HG03135 (cell line): Measurements from ENCODE around the gene ZIC4.

Experiments used
- ATAC-seq: cut with Tn5 transposase; IDR thresholded peaks from one replicate; pipeline ENCODE4 v1.9.1; 2021; ENCODE audit warnings: mild to moderate bottlenecking, moderate library complexity; ENCODE audit not compliant: unreplicated experiment

ZIC4 gene

DNA sequence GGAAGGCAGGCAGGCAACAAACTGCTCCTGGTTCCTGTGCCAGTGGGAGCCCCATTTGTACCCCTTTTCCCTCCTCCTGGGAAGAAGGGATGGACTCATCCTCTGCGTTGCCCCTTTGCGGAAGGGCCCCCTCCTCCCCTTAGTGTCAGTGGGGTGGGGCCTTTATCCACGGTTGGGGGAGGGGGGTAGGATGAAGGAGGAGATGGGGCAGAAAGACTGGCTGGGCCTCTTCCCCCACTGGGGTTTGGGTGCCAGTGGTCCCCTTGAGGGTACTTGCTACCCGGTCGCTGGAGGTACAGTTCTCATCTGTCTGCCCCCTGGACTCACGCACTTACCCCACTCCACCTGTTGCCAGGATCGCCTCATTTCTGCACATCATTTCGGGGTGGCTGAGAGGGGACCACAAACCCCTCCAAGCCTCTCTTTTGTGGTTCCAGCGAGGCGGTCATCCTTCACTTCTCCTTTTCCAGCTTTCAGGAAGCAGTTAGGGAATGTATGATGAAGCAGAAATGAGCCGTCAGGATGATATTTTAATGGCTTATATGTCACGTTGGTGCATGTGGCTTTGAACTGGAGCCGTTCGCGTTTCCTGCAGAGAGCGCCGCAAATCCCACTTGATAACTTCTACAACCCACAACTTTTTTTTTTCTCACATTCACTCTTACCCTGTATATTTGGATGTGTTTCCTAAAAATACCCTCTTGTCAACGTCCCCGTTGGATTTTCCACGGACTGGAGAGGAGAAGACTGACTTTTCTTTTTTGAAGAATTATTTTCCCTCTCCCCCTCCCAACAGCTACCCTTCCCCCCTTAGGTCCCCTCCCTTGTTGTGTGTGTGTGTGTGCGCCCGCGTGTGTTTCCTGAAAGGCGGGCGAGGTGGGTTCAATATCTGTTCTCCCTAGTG is at the start of gene ZIC4:
ZIC4 (minus strand) TSS at position 516 of the 904 bp plus-strand sequence. CDS start 3,746 bp downstream, outside the sequence.
- no peak for ATAC-seq

DNA sequence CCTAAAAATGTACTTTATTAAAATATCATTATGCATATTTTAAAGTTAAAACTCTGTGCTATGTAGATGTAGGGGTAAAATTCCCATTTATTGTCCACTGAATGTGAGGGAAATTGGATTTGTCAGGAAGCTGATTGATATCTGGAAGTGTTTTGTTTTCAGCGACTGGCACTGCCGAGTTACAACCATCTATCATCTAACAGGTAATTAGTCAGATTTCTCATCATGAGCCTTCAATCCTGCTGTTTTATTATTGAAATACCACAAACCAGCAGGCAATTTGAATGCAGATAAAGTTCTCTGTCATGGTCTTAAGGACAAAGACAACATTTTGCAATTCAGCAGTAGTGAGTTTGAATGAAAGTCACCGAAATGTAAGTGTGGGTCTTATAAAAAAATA is 43.3 kb upstream of the ZIC4 start:
- no peak for ATAC-seq

- no peak for ATAC-seq
Observed at GRCh38 chr3:147447224-147447623, 40.9 kb upstream of the ZIC4 start.

DNA sequence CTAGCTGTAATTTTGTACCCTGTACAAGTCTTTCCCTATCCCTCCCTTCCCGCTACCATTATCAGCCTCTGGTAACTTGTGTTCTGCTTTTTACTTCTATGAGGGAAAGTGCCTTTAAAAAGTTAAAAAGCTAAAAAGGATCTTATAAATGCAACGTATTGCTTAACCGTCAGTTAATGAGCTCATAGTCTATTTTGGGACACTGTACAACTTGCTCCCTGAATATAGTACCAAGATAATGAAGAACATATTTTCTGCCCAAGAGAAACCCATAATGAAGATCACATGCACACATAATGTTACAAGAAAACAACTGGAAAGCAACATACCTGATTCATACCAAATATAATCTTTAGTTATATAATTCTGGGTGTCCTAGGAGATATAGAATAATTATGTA is 25.4 kb upstream of the ZIC4 start:
- no peak for ATAC-seq

DNA sequence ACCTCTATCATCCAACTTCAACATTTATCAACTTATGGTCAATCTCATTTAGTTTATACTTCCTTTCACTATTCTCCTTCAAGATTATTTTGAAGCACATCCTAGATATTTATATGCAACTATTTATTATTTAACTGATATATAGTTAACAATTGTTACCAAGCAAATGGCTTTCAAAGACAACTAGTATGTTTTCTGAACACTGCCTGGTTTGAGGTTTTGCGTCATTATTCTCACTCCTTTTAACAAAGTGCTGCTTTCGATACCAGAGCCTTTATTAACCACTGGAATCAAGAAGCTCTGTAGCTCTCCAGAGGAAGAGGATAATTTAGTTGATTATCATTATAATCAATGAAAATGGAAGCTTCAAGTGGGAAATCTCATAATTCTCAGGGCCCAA is 22.4 kb upstream of the ZIC4 start:
- ATAC-seq: no peak

GRCh38 chr3:147428326-147428725 is 22.0 kb upstream of the ZIC4 start:
- ATAC-seq: no peak

- no peak for ATAC-seq
Observed at GRCh38 chr3:147427746-147428145, 21.4 kb upstream of the ZIC4 start.

- ATAC-seq: no peak
Observed at GRCh38 chr3:147426931-147427330, 20.6 kb upstream of the ZIC4 start.

- no peak for ATAC-seq
Observed at GRCh38 chr3:147425388-147425850, 19.1 kb upstream of the ZIC4 start.

GRCh38 chr3:147424581-147425387 is 18.4 kb upstream of the ZIC4 start:
- no peak for ATAC-seq

DNA sequence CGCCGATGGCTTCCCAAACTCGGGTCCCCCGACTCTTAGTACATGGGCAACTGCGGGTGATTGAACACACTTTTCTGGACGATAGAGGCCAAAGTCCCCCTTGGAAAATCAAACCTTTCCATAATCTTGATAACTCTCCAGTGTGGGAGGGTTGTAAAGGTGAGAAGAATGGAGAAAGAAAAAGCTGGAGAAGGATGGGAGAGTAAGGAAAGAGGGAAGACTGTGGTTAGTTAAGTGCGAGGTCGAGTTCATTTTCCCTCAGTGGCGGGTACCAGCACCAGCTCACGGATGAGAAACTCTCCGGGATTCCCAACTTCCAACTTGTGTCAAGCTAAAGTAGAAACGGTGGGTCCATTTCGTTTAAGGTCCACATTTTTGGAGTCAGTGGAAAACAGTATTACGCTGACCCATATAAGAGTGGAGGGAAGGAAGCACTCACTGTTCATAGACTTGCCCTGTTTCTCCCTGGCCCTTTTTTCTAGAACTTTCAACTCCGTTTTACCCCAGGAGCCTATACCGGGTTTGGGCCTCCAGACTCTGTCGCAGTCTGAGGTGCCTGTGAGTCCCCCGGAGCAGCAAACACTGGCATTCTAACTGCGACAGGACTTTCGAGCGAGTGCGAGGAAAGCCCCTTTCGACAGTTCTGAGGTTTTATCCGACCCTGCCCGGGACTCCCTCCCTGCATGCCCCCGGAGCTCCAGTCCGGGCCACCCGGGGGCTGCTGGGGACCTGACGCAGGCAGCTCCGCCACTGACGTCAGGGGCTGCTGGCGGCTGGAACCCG is 17.6 kb upstream of the ZIC4 start:
- no peak for ATAC-seq

DNA sequence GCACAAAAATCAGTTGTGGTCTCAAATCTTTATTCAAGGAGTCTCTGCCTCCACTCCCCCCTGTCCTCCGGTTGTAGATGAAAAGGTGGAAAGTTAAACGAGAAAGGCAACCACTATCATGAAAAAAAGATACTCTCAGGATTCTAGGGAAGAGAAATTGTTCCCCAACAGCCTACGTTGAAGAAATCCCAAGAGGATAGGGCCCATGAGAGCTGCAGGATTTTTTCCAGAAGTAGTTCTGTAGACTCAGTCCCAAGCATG is 17.1 kb upstream of the ZIC4 start:
- ATAC-seq: no peak

DNA sequence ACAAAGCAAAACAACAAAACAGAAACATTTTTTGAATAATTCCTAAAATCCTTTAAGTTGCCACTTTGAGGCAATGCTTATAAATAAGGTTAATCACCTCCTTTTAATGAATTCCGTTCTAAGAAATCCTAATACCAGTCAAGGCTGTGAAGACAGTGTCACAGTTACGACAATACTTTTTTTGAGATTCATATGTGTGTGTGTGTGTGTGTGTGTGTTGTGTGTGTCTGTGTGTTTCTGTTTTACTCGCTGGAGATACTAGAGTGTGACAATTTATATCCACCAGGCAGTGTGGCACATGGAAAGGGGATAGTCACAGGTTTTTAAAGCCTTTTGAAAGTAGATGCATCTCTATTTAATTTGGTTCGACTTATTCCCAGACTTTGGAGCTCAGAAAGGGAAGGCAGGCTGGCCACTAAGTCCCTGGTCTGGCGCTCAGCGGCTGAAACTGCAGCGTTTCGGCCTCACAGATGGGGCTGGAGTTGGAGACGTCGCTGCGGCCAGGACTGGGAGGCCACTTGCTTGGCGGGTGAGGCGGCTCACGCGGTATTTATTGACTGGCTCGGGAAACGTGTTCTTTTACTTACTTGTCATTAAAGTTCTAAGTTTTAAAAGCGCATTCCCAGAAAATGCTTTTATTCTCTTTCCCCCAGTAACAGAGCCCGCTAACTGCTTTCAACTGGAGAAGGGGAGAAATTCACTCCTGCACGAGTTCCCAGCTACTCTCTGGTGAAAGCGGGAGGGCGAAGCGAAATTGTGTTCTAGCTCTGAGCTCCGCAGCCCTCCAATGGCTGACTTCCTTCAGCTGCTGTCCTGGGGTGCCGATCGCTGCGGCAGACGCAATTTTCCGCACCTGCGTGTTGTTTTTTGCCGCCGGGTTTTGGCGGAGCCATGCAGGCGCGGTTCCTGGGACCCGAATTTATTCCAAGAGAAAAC is 16.5 kb upstream of the ZIC4 start:
- ATAC-seq: no peak

- no peak for ATAC-seq
Observed at GRCh38 chr3:147422196-147422595, 15.9 kb upstream of the ZIC4 start.

- no peak for ATAC-seq
Observed at GRCh38 chr3:147421184-147421912, 15.0 kb upstream of the ZIC4 start.

DNA sequence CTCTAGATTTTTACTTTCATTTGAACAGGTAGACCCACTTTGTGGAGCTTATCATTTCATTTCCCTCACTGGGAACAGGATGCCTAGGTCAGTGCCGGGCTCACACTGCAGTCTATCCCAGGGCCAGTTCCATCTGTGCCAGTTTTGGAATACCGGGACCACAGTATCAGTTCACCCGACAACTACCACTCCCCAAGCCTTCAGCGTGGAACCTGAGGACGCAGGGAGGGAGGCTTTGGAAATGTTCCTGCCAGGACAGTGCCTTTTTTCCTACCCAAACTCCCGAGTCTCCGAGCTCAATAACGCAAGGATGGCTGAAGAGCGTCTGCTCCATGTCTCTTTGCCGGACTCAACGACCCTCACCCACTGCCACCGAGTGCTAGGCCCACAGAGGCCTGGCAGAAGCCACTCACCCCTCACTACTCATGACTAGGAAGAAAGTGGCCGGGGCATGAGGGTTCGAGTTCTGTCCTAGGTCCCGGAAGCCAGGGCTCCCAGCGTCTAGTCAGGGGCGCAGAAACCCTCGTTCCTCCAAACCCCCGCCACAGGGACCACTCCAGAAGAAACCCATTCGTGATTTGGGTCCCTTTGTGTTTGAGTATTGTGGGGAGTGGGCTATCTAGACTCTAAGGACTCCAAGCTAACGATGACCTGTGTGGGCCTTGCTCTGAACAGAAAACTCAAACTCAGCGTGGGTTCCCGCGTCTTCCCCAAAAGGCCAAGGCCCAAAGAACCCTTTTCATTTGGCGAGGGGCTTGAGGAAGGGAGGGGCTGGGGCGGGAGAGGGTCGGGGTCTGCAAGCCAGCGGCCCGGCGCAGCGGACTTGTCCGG is 14.2 kb upstream of the ZIC4 start:
- no peak for ATAC-seq

GRCh38 chr3:147419781-147420224 is 13.5 kb upstream of the ZIC4 start:
- no peak for ATAC-seq

DNA sequence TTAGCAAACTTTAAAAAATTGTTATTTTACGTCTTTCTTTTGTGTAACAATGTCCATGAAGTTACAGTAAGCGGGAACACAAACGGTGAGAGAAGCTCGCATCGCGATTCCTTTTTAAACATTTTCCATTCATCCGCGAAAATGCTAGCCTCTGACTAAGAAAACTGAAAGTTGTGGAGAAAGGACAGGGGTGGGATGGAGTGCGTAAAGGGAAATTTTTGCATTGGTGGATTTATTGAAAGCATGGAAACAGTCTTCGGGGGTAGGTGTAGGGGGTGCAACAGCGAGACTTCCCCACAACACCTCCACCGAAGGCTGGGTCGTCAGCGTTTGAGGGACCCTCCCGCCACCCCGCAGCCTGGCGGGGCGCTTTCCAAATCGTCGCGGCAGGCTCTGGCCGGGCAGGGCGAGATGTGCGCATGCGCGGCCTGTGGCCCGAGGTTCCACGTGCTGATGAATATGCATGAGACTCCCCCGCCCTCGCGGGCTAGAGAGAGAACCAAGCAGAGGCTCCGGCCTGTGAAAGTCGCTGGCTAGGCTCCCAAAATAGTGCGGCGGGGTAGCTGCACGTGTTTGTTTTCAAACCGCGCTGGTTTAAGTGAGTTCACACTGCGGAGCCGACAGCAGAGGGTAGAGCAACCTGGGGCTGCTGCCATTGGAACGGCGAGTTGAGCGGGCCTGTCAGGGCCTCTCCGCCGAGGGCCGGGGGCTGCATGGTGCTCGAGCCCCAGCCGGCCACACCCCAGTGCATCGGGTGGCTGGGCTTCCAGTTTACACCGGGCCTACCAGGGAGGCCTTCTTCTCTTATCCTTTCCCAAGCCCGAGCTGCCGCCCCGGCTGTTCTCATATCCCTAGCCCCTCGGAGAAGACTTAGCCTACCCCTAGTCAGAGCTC is 12.7 kb upstream of the ZIC4 start:
- no peak for ATAC-seq
